HepG2 (cell line): ENCODE results near the gene TMEM134. TPM values are rescaled to one million over a fixed set of nuclear protein-coding genes. Genes with fewer than 3 reads are reported as not detected.

Experiments
- AHR ChIP-seq: IDR thresholded peaks from 2 replicates; pipeline ENCODE4 v1.6.1; 2018; ENCODE audit warnings: missing genetic modification reagents, missing compliant biosample characterization
- AKNA ChIP-seq: sonication (generic); formaldehyde crosslinking; IDR thresholded peaks from 2 replicates; pipeline ENCODE4 v1.4.0; 2020; ENCODE audit warnings: missing genetic modification reagents, borderline replicate concordance
- ATF6 ChIP-seq: sonication (generic); formaldehyde crosslinking; conservative IDR thresholded peaks from 2 replicates; pipeline ENCODE4 v1.4.0; 2020; ENCODE audit warnings: missing genetic modification reagents
- BRCA1 ChIP-seq: sonication (generic); formaldehyde crosslinking; IDR thresholded peaks from 2 replicates; pipeline ENCODE4 v1.4.0; 2020; ENCODE audit warnings: missing genetic modification reagents
- CCDC6 ChIP-seq: sonication (generic); formaldehyde crosslinking; IDR thresholded peaks from 2 replicates; pipeline ENCODE4 v1.8.1; 2022; ENCODE audit warnings: mild to moderate bottlenecking, missing genetic modification reagents, moderate library complexity
- CREM ChIP-seq, 2 experiments: sonication (generic) in 1 of 2; formaldehyde crosslinking in 1 of 2; IDR thresholded peaks; 2 replicates each; pipeline versions ENCODE4 v1.4.0 to v1.6.1; 2016 to 2020; ENCODE audit warnings: antibody characterized with exemption in 1 of 2, mild to moderate bottlenecking in 1 of 2, missing genetic modification reagents in 1 of 2
- FOXA3 ChIP-seq: IDR thresholded peaks from 2 replicates; pipeline ENCODE4 v1.6.1; 2016; ENCODE audit warnings: missing genetic modification reagents, missing compliant biosample characterization
- FOXJ3 ChIP-seq: sonication (generic); formaldehyde crosslinking; IDR thresholded peaks from 2 replicates; pipeline ENCODE4 v1.4.0; 2020; ENCODE audit warnings: missing genetic modification reagents, mild to moderate bottlenecking, borderline replicate concordance
- KLF9 ChIP-seq: IDR thresholded peaks from 2 replicates; pipeline ENCODE4 v1.6.1; 2016; ENCODE audit warnings: low read depth
- LCORL ChIP-seq, 2 experiments: fragments of 450-650 bp in 1 of 2; sonication (generic) in 1 of 2; formaldehyde crosslinking in 1 of 2; IDR thresholded peaks; 2 replicates each; pipeline versions ENCODE4 v1.5.0 to v1.6.1; 2017 to 2020; ENCODE audit warnings: antibody characterized with exemption in 1 of 2, missing genetic modification reagents in 1 of 2
- NCOA1 ChIP-seq: sonication (generic); formaldehyde crosslinking; IDR thresholded peaks from 2 replicates; pipeline ENCODE4 v1.9.0; 2021; ENCODE audit warnings: missing genetic modification reagents
- PHF5A ChIP-seq: IDR thresholded peaks from one replicate; pipeline ENCODE4 v1.6.1; 2018; ENCODE audit warnings: low read depth, missing genetic modification reagents; ENCODE audit not compliant: unreplicated experiment
- POLR2AphosphoS2 ChIP-seq: IDR thresholded peaks from 2 replicates; pipeline ENCODE4 v1.6.1; 2011; ENCODE audit warnings: low read depth, low read length, improper control_type of control experiment
- RORA ChIP-seq: sonication (generic); formaldehyde crosslinking; IDR thresholded peaks from 2 replicates; pipeline ENCODE4 v1.5.0; 2020; ENCODE audit warnings: mild to moderate bottlenecking, missing genetic modification reagents, moderate library complexity
- SP4 ChIP-seq: sonication (generic); formaldehyde crosslinking; IDR thresholded peaks from 2 replicates; pipeline ENCODE4 v1.8.1; 2023; ENCODE audit warnings: mild to moderate bottlenecking, missing genetic modification reagents
- ZNF451 ChIP-seq: sonication (generic); formaldehyde crosslinking; IDR thresholded peaks from 2 replicates; pipeline ENCODE4 v1.5.0; 2020; ENCODE audit warnings: mild to moderate bottlenecking, missing genetic modification reagents
- ZNF564 ChIP-seq: sonication (generic); formaldehyde crosslinking; IDR thresholded peaks from 2 replicates; pipeline ENCODE4 v1.8.1; 2023; ENCODE audit warnings: mild to moderate bottlenecking, missing genetic modification reagents
- ZNF772 ChIP-seq: sonication (generic); formaldehyde crosslinking; IDR thresholded peaks from 2 replicates; pipeline ENCODE4 v1.5.0; 2020; ENCODE audit warnings: mild to moderate bottlenecking, missing genetic modification reagents
- ZSCAN21 ChIP-seq: sonication (generic); formaldehyde crosslinking; IDR thresholded peaks from 2 replicates; pipeline ENCODE4 v1.8.0; 2022; ENCODE audit warnings: mild to moderate bottlenecking, missing genetic modification reagents, moderate library complexity, borderline replicate concordance
- ZSCAN31 ChIP-seq: sonication (generic); formaldehyde crosslinking; IDR thresholded peaks from 2 replicates; pipeline ENCODE4 v1.5.0; 2020; ENCODE audit warnings: low read depth, mild to moderate bottlenecking, missing genetic modification reagents
- polyA plus RNA-seq, 8 experiments: library from polyadenylated mRNA; depleted of rRNA in 3 of 8; stranded (reverse) in 7 of 8; unstranded in 1 of 8; fragments of >200 nt; fragmentation: Illumina TruSeq in 4 of 8; extraction: Trizol in 4 of 8; gene quantifications; 2 replicates each; pipeline versions ENCODE4 v1.2.1 to v1.2.3, GENCODE V29; 2011 to 2016; ENCODE audit warnings: low read depth in 4 of 8, missing spikeins in 1 of 8, mixed read lengths in 1 of 8; ENCODE audit not compliant: insufficient read depth in 1 of 8
- total RNA-seq, 5 experiments: library from RNA; depleted of rRNA; stranded (reverse); fragments of >200 nt; fragmentation: Illumina TruSeq; extraction: Trizol; gene quantifications; 2 replicates each; pipeline ENCODE4 v1.2.3, GENCODE V29; 2016; ENCODE audit warnings: low read depth in 1 of 5
- TF ChIP-seq, protein P1 (sequence below): sonication (generic); formaldehyde crosslinking; IDR thresholded peaks from 2 replicates; pipeline ENCODE4 v1.5.1; 2020; ENCODE audit warnings: mild to moderate bottlenecking, missing genetic modification reagents, moderate library complexity

TMEM134 gene
- total and polyA plus RNA-seq, 2 of the 13 experiments (the other 11 are each of a cell fraction or from before 2014, with no cell fraction given), result 6.9 to 26.9 TPM

DNA sequence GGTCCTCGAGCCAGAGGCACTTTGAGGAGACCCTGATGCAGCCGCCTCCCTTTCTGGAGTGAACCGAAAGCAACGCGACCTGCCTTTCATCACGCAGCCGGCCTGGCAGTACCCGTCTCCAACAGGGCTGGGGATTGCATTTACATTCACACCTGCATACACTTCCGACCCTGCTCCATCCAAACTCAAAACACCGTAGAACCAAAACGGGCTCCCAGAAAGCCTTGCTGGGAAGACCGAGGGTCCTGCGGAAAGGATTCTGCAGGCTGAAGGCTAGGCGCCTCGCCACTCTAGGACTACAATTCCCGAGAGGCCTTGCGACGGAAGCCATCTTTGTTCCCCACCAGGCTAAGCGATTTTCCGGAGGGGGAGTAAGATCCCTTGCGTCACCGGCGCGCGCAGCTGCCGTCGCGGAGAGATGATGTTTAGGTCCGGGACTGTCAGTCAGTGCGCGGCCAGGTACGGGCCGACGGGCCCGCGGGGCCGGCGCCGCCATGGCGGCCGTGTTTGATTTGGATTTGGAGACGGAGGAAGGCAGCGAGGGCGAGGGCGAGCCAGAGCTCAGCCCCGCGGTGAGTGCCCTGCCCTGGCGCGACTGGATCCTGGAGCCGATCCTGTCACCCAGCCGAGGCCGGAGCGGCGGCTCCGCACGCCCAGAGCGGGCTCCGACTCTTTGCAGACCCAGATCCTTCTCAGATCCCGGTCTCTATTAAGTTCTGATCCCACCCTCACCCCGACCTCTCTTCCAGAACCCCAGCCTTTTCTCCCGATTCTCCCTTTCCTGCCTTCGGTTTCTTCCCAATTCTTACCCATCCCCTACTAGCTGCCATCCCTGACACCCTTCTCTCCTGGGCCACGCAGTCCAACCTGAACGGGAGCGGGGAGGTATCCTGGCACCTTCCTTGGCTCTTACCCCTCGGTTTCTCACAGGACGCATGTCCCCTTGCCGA, 40.7 kb downstream of the TMEM134 start, which contains the start of gene RPS6KB2 (continued):
- TF ChIP-seq ATF6 (CRISPR knock-in tag) (peak; percentile 84; the same call in 1 of the 2 replicates), SP4 (CRISPR knock-in tag) (peak; percentile 89), POLR2AphosphoS2 (no peak), ZNF564 (peak; percentile 7; the same call in 1 of the 2 replicates), LCORL (IDR thresholded peaks at IDR 0.05) (no peak), LCORL (CRISPR knock-in tag; IDR thresholded peaks at IDR 0.05) (peak; percentile 59), KLF9 (CRISPR knock-in tag) (peak; percentile 71; the same call in 1 of the 2 replicates), ZNF451 (CRISPR knock-in tag) (0 out of 2 replicates have a peak, but pooled peaks have one; percentile 26), AKNA (CRISPR knock-in tag) (no peak), CREM (IDR thresholded peaks at IDR 0.05) (peak; percentile 100), CREM (CRISPR knock-in tag; IDR thresholded peaks at IDR 0.05) (peak; percentile 98), AHR (CRISPR knock-in tag) (no peak), FOXJ3 (CRISPR knock-in tag) (peak; percentile 75; the same call in 1 of the 2 replicates), ZSCAN31 (CRISPR knock-in tag) (0 out of 2 replicates have a peak, but pooled peaks have one; percentile 11), CCDC6 (CRISPR knock-in tag) (no peak), ZSCAN21 (CRISPR knock-in tag) (peak; percentile 70), BRCA1 (CRISPR knock-in tag) (peak; percentile 87; the same call in 1 of the 2 replicates), RORA (CRISPR knock-in tag) (no peak), FOXA3 (peak; percentile 60; the same call in 1 of the 2 replicates), PHF5A (peak; percentile 39), NCOA1 (CRISPR knock-in tag) (0 out of 2 replicates have a peak, but pooled peaks have one; percentile 73), ZNF772 (CRISPR knock-in tag) (no peak; the same call in 1 of the 2 replicates)
- TF ChIP-seq, protein P1, sequence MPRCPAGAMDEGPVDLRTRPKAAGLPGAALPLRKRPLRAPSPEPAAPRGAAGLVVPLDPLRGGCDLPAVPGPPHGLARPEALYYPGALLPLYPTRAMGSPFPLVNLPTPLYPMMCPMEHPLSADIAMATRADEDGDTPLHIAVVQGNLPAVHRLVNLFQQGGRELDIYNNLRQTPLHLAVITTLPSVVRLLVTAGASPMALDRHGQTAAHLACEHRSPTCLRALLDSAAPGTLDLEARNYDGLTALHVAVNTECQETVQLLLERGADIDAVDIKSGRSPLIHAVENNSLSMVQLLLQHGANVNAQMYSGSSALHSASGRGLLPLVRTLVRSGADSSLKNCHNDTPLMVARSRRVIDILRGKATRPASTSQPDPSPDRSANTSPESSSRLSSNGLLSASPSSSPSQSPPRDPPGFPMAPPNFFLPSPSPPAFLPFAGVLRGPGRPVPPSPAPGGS (CRISPR knock-in tag), result no peak
